K562 (cell line): ENCODE results near the gene MRPS35. TPM values are rescaled to one million over a fixed set of nuclear protein-coding genes. Genes with fewer than 3 reads are reported as not detected.

Experiments used
- ATF1 ChIP-seq, 2 experiments: fragments of 450-650 bp in 1 of 2; IDR thresholded peaks; 2 replicates each; pipeline ENCODE4 v1.6.1; 2016; ENCODE audit warnings: missing compliant biosample characterization in 1 of 2, missing genetic modification characterization in 1 of 2
- CCNT2 ChIP-seq: IDR thresholded peaks from 2 replicates; pipeline ENCODE4 v1.6.1; 2011; ENCODE audit warnings: borderline replicate concordance, low read depth, mild to moderate bottlenecking, moderate library complexity, mixed read lengths, low read length; ENCODE audit not compliant: insufficient read length; ENCODE audit errors: extremely low read depth
- GATA2 ChIP-seq: sonication (generic); formaldehyde crosslinking; IDR thresholded peaks from 2 replicates; pipeline ENCODE4 v1.4.0; 2020; ENCODE audit warnings: mild to moderate bottlenecking, missing genetic modification reagents
- KAT7 ChIP-seq: sonication (generic); formaldehyde crosslinking; IDR thresholded peaks from 2 replicates; pipeline ENCODE4 v1.8.0; 2022; ENCODE audit warnings: missing genetic modification reagents, mild to moderate bottlenecking, borderline replicate concordance
- KDM5B ChIP-seq: fragments of 200-600 bp; sonication (generic); IDR thresholded peaks from 2 replicates; pipeline ENCODE4 v1.6.1; 2012; ENCODE audit warnings: low read depth, mild to moderate bottlenecking, moderate library complexity, low read length, control low read depth, inconsistent platforms; ENCODE audit not compliant: insufficient replicate concordance
- LARP7 ChIP-seq: fragments of 450-650 bp; IDR thresholded peaks from 2 replicates; pipeline ENCODE4 v1.6.1; 2016
- NR1H2 ChIP-seq: sonication (generic); formaldehyde crosslinking; IDR thresholded peaks from 2 replicates; pipeline ENCODE4 v1.4.0; 2020; ENCODE audit warnings: mild to moderate bottlenecking, missing genetic modification reagents
- PHF8 ChIP-seq: fragments of 200-600 bp; sonication (generic); IDR thresholded peaks from 2 replicates; pipeline ENCODE4 v1.6.1; 2012; ENCODE audit warnings: mixed run types, mild to moderate bottlenecking, inconsistent platforms, low read length, moderate library complexity, borderline replicate concordance
- RB1 ChIP-seq: fragments of 450-650 bp; IDR thresholded peaks from 2 replicates; pipeline ENCODE4 v1.6.1; 2017; ENCODE audit warnings: low read depth, mild to moderate bottlenecking
- RBFOX2 ChIP-seq: fragments of 200-400 bp; formaldehyde crosslinking; IDR thresholded peaks from 2 replicates; pipeline ENCODE4 v1.6.1; 2017; ENCODE audit warnings: low read depth, mild to moderate bottlenecking, low read length, moderate library complexity
- ZNF197 ChIP-seq: fragments of 200-800 bp; sonication (Bioruptor generic); IDR thresholded peaks from 2 replicates; pipeline ENCODE4 v1.6.1; 2016; ENCODE audit warnings: low read depth, missing genetic modification characterization, missing compliant biosample characterization
- ZNF707 ChIP-seq: fragments of 250-450 bp; sonication (Bioruptor Pico); conservative IDR thresholded peaks from 2 replicates; pipeline ENCODE4 v1.8.0; 2022; ENCODE audit warnings: inconsistent platforms, mild to moderate bottlenecking, moderate library complexity
- polyA plus RNA-seq, 8 experiments: library from polyadenylated mRNA; depleted of rRNA in 4 of 8; stranded (reverse) in 5 of 8; unstranded in 3 of 8; fragments of >200 nt; fragmentation: Nextera tagmentation in 2 of 8; fragmentation: Illumina TruSeq in 1 of 8; extraction: Ambion mirVana in 2 of 8; extraction: Trizol in 1 of 8; gene quantifications; 2 replicates each; pipeline versions ENCODE4 v1.2.1 to v1.2.3, GENCODE V29; 2011 to 2014; ENCODE audit warnings: inconsistent platforms in 1 of 8, missing spikeins in 1 of 8
- total RNA-seq, 7 experiments: library from RNA; depleted of rRNA in 6 of 7; stranded (reverse); fragments of >200 nt in 6 of 7; fragmentation: Illumina TruSeq in 2 of 7; extraction: Trizol in 2 of 7; gene quantifications; 2 replicates each; pipeline versions ENCODE4 v1.2.1 to v1.2.3, GENCODE V29; 2011 to 2021; ENCODE audit warnings: low replicate concordance in 1 of 7
- TF ChIP-seq, protein P1 (sequence below), 2 experiments: fragments of 450-650 bp; formaldehyde crosslinking in 1 of 2; IDR thresholded peaks; 2 replicates each; pipeline versions ENCODE4 v1.4.0 to v1.6.1; 2014 to 2020; ENCODE audit warnings: mild to moderate bottlenecking in 2 of 2, borderline replicate concordance in 1 of 2, low read depth in 1 of 2
- TF ChIP-seq, protein P2 (sequence below): fragments of 200-800 bp; sonication (Bioruptor generic); IDR thresholded peaks from 2 replicates; pipeline ENCODE4 v1.6.1; 2017; ENCODE audit warnings: missing genetic modification characterization, missing compliant biosample characterization
- TF ChIP-seq, protein P3 (sequence below): fragments of 250-450 bp; sonication (Bioruptor Pico); IDR thresholded peaks from 2 replicates; pipeline ENCODE4 v1.4.0; 2020; ENCODE audit warnings: borderline replicate concordance

MRPS35 gene
- total and polyA plus RNA-seq, 9 of the 15 experiments (the other 6 are each of a cell fraction or from before 2014, with no cell fraction given), result 79.0 to 183 (median 114) TPM

DNA sequence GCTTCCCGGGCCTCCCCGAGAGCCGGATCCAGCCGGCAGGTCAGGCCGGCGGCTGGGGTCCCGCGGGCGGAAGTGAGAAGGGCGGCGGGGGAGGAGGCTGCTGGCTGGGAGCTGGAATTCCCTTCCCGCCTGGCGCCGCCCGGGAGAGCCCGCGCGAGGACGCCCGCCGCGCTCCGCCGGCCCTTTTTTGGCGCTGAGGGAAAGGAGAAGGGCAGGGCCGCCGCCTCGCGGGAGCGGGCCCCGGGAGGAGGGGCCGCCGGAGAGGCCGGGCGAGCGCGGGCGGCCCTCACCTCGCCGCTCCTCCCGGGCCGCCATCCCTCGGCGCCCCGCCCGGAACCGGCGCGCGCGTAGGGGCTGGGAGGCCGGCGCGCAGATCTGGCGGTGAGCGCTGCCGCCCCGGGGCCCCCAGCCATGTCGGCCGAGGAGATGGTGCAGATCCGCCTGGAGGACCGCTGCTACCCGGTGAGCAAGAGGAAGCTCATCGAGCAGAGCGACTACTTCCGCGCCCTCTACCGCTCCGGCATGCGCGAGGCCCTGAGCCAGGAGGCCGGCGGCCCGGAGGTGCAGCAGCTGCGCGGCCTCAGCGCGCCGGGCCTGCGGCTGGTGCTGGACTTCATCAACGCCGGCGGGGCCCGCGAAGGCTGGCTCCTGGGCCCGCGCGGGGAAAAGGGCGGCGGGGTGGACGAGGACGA is 69.4 kb downstream of the MRPS35 start, which contains the start of the genes KLHL42 and MANSC4 (continued):
- TF ChIP-seq, protein P1, sequence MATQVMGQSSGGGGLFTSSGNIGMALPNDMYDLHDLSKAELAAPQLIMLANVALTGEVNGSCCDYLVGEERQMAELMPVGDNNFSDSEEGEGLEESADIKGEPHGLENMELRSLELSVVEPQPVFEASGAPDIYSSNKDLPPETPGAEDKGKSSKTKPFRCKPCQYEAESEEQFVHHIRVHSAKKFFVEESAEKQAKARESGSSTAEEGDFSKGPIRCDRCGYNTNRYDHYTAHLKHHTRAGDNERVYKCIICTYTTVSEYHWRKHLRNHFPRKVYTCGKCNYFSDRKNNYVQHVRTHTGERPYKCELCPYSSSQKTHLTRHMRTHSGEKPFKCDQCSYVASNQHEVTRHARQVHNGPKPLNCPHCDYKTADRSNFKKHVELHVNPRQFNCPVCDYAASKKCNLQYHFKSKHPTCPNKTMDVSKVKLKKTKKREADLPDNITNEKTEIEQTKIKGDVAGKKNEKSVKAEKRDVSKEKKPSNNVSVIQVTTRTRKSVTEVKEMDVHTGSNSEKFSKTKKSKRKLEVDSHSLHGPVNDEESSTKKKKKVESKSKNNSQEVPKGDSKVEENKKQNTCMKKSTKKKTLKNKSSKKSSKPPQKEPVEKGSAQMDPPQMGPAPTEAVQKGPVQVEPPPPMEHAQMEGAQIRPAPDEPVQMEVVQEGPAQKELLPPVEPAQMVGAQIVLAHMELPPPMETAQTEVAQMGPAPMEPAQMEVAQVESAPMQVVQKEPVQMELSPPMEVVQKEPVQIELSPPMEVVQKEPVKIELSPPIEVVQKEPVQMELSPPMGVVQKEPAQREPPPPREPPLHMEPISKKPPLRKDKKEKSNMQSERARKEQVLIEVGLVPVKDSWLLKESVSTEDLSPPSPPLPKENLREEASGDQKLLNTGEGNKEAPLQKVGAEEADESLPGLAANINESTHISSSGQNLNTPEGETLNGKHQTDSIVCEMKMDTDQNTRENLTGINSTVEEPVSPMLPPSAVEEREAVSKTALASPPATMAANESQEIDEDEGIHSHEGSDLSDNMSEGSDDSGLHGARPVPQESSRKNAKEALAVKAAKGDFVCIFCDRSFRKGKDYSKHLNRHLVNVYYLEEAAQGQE (IDR thresholded peaks at IDR 0.05; ENCODE audit: borderline replicate concordance), result peak; percentile 88
- TF ChIP-seq, protein P1 (CRISPR knock-in tag; IDR thresholded peaks at IDR 0.05; ENCODE audit: low read depth), result no peak
- TF ChIP-seq ZNF707 (CRISPR knock-in tag), result no peak
- TF ChIP-seq CCNT2, result peak; percentile 77
- TF ChIP-seq RB1, result peak; percentile 65; the same call in 1 of the 2 replicates
- peak; percentile 73 for TF ChIP-seq KDM5B
- TF ChIP-seq, protein P2, sequence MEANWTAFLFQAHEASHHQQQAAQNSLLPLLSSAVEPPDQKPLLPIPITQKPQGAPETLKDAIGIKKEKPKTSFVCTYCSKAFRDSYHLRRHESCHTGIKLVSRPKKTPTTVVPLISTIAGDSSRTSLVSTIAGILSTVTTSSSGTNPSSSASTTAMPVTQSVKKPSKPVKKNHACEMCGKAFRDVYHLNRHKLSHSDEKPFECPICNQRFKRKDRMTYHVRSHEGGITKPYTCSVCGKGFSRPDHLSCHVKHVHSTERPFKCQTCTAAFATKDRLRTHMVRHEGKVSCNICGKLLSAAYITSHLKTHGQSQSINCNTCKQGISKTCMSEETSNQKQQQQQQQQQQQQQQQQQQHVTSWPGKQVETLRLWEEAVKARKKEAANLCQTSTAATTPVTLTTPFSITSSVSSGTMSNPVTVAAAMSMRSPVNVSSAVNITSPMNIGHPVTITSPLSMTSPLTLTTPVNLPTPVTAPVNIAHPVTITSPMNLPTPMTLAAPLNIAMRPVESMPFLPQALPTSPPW (CRISPR knock-in tag), result peak; percentile 78
- peak; percentile 81; the same call in 1 of the 2 replicates for TF ChIP-seq PHF8
- TF ChIP-seq NR1H2, result peak; percentile 83; the same call in 1 of the 2 replicates
- TF ChIP-seq ZNF197 (CRISPR knock-in tag), result 0 out of 2 replicates have a peak, but pooled peaks have one; percentile 10
- no peak for TF ChIP-seq ATF1 (CRISPR knock-in tag; IDR thresholded peaks at IDR 0.05)
- peak; percentile 39; the same call in 1 of the 2 replicates for TF ChIP-seq ATF1 (tag; IDR thresholded peaks at IDR 0.05)
- peak; percentile 85 for TF ChIP-seq RBFOX2
- TF ChIP-seq GATA2, result 0 out of 2 replicates have a peak, but pooled peaks have one; percentile 23
- TF ChIP-seq KAT7 (CRISPR knock-in tag), result peak; percentile 90
- TF ChIP-seq, protein P3, sequence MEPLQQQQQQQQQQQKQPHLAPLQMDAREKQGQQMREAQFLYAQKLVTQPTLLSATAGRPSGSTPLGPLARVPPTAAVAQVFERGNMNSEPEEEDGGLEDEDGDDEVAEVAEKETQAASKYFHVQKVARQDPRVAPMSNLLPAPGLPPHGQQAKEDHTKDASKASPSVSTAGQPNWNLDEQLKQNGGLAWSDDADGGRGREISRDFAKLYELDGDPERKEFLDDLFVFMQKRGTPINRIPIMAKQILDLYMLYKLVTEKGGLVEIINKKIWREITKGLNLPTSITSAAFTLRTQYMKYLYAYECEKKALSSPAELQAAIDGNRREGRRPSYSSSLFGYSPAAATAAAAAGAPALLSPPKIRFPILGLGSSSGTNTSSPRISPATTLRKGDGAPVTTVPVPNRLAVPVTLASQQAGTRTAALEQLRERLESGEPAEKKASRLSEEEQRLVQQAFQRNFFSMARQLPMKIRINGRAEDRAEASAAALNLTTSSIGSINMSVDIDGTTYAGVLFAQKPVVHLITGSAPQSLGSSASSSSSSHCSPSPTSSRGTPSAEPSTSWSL, result no peak
- no peak for TF ChIP-seq LARP7
